DMS 273 treated with DMSO at 0.1 percent for 48 hours (cell line): ENCODE results near the gene OR5C1.
"Not testable (repeated sequence)": the region's sequence is repeated elsewhere in the genome, so short reads cannot be mapped to it uniquely, and the experiment has no call there.

ENCODE experiments used
- DNase-seq: peaks from one replicate; lab custom pipeline; 2025; lab: John Stamatoyannopoulos, UW

Gene OR5C1

GRCh38 chr9:122810306-122810946 lies 21.7 kb downstream of the OR5C1 start:
- peak; percentile 25 for DNase-seq

- DNase-seq = no peak
Measured at GRCh38 chr9:122812736-122813135, 24.0 kb downstream of the OR5C1 start.

GRCh38 chr9:122814545-122814944 lies 25.8 kb downstream of the OR5C1 start:
- no peak for DNase-seq

GRCh38 chr9:122815544-122815943 lies 26.8 kb downstream of the OR5C1 start:
- DNase-seq = no peak

GRCh38 chr9:122816163-122816867 lies 27.6 kb downstream of the OR5C1 start:
- no peak for DNase-seq

- DNase-seq = no peak
Measured at GRCh38 chr9:122819326-122819725, 30.6 kb downstream of the OR5C1 start.

GRCh38 chr9:122819791-122820489 lies 31.2 kb downstream of the OR5C1 start:
- DNase-seq = no peak

- no peak for DNase-seq
Measured at GRCh38 chr9:122820490-122820845, 31.7 kb downstream of the OR5C1 start.

DNA sequence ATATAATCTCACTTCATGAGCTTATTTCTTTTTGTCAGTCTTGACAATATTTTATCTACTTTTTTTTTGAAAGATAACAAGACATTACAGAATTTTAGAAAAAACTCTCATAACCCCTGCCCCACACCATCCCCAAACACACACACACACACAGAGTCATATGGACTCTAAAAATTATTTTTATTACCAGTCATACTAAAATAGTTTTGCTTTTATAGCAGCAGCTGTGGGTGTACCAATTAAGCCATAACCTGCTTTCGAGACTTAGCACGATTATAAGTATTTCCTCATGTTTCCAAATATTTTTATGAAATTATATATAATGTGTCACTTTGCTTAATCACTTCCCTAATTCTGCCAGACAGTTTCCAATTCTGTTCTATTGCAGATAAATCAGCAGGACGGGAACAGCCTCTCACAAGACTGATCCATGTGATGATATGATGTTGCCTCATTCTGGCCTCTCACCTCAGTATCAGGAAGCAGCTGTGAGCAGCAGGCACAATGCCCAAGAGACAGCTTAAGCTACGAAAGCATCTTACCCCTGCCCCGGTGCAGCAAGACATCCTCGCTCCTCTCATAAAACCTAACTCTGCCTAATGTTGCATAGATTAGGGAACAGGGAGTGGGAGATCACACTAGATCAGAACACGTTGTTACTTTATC lies 32.7 kb downstream of the OR5C1 start:
- no peak for DNase-seq

GRCh38 chr9:122822056-122822455 lies 33.3 kb downstream of the OR5C1 start:
- no peak for DNase-seq

DNA sequence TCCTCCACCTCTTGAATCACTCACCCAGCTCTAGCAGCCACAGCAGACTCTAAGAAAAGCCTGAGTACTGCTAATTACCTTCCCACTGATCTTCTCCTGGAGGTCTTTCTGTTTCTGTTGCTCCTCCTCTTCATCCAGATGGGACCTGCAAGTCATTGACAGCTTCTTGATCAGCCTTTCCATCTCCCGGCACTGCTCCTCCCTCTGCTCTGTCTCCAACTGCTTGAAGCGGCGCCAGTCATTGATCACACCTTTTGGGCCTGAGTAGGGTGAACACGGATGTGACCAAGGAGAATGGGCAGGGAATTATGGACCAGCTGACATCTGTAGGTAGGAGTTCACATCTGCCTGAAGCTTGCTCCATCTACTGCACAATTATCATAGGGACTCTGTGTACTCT lies 34.2 kb downstream of the OR5C1 start:
- no peak for DNase-seq

GRCh38 chr9:122827761-122828093 lies 39.0 kb downstream of the OR5C1 start:
- no peak for DNase-seq

GRCh38 chr9:122828965-122829284 lies 40.2 kb downstream of the OR5C1 start:
- not testable (repeated sequence) for DNase-seq

DNA sequence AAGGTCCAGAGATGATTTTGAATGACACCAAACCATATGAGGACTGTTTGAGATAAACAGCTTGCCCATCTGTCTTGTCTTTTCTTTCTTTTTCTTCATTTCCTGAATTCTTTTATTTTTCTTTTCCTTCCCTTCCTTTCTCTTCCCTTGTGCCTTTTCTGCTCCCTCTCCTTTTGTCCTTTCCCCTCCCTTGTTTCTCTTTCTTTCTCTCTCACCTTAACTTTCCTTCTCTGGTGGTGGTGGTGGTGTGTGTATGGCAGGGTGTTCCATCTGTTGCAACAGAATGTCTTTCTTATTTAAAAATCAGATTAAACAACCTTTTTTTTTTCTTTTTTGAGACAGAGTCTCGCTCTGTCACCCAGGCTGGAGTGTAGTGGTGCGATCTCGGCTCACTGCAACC lies 43.5 kb downstream of the OR5C1 start:
- DNase-seq = no peak

DNA sequence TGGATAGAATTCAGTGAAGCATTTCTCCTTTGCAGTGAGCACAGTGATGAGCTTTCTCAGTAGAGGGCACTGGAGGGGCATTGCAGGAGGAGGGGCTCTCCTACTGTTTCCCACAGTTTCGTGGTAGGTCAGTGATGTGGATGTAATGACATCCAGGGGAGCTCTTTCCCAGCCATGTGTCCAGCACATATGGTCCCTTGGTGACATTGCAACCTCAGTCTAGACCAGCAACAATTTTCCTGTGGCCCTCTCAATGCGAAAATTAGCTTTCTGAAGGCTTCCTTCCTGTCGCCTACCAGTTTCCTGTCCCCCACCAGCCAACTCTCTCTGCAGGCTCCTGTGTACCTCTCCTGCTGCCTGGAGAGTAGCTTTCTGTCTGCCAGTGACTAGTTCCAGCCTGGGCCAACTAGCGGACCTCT lies 46.6 kb downstream of the OR5C1 start:
- DNase-seq = no peak

- DNase-seq = no peak
Measured at GRCh38 chr9:122837266-122837850, 48.6 kb downstream of the OR5C1 start.

DNA sequence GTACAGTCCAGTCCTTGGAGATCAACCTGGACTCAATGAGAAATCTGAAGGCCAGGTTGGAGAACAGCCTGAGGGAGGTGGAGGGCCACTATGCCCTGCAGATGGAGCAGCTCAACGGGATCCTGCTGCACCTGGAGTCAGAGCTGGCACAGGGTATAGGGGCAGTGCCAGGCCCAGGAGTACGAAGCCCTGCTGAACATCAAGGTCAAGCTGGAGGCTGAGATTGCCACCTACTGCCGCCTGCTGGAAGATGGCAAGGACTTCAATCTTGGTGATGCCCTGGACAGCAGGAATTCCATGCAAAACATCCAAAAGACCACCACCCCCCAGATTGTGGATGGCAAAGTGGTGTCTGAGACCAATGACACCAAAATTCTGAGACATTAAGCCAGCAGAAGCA lies 49.7 kb downstream of the OR5C1 start:
- DNase-seq = not testable (repeated sequence)
